NCI-H2081 (cell line): Measurements from ENCODE around the gene COL4A1.

Source experiments
- DNase-seq, 2 experiments: peaks; one replicate each; lab custom pipeline; 2025; lab: John Stamatoyannopoulos, UW

Gene COL4A1

GRCh38 chr13:110274687-110275086 is 32.3 kb downstream of the COL4A1 start:
- no peak for DNase-seq

- DNase-seq: no peak
Measured at GRCh38 chr13:110273254-110273653, 33.7 kb downstream of the COL4A1 start.

- no peak for DNase-seq
Measured at GRCh38 chr13:110272651-110273050, 34.3 kb downstream of the COL4A1 start.

- DNase-seq: no peak
Measured at GRCh38 chr13:110272227-110272626, 34.7 kb downstream of the COL4A1 start.

- DNase-seq: no peak
Measured at GRCh38 chr13:110271313-110271712, 35.6 kb downstream of the COL4A1 start.

- no peak for DNase-seq
Measured at GRCh38 chr13:110270507-110270906, 36.5 kb downstream of the COL4A1 start.

- DNase-seq: no peak
Measured at GRCh38 chr13:110269509-110270185, 37.3 kb downstream of the COL4A1 start.

GRCh38 chr13:110268576-110269185 is 38.3 kb downstream of the COL4A1 start:
- DNase-seq: no peak

- DNase-seq: no peak
Measured at GRCh38 chr13:110268061-110268460, 38.9 kb downstream of the COL4A1 start.

- no peak for DNase-seq
Measured at GRCh38 chr13:110266983-110267382, 40.0 kb downstream of the COL4A1 start.

GRCh38 chr13:110266431-110266809 is 40.5 kb downstream of the COL4A1 start:
- no peak for DNase-seq

GRCh38 chr13:110265682-110266430 is 41.1 kb downstream of the COL4A1 start:
- no peak for DNase-seq

- DNase-seq: no peak
Measured at GRCh38 chr13:110265341-110265681, 41.6 kb downstream of the COL4A1 start.

GRCh38 chr13:110264685-110265275 is 42.2 kb downstream of the COL4A1 start:
- no peak for DNase-seq

- DNase-seq: no peak
Measured at GRCh38 chr13:110263888-110264287, 43.1 kb downstream of the COL4A1 start.

GRCh38 chr13:110263404-110263803 is 43.6 kb downstream of the COL4A1 start:
- DNase-seq: no peak

- no peak for DNase-seq
Measured at GRCh38 chr13:110262508-110263291, 44.3 kb downstream of the COL4A1 start.

GRCh38 chr13:110262082-110262436 is 44.9 kb downstream of the COL4A1 start:
- no peak for DNase-seq

GRCh38 chr13:110261166-110262081 is 45.5 kb downstream of the COL4A1 start:
- no peak for DNase-seq

- no peak for DNase-seq
Measured at GRCh38 chr13:110259651-110260050, 47.3 kb downstream of the COL4A1 start.
